GM20431 (cell line): ENCODE results near the gene OGFR.

Experiments
- in situ Hi-C: fragments of 300-500 bp; cut with MseI, MboI; formaldehyde crosslinking; loops from one replicate; pipeline ENCODE4 v1.15.0; 2020; ENCODE audit warnings: low sequenced_read_pairs; ENCODE audit not compliant: unreplicated experiment

Gene OGFR

GRCh38 chr20:62797671-62798532 lies 6.7 kb upstream of the OGFR start:
- in situ Hi-C loops, result no loop called here

- in situ Hi-C loops, result no loop called here
Observed at GRCh38 chr20:62799036-62799435, 5.6 kb upstream of the OGFR start.

- in situ Hi-C loops, result no loop called here
Observed at GRCh38 chr20:62799459-62799858, 5.2 kb upstream of the OGFR start.

- in situ Hi-C loops, result no loop called here
Observed at GRCh38 chr20:62799873-62800272, 4.8 kb upstream of the OGFR start.

- in situ Hi-C loops, result no loop called here
Observed at GRCh38 chr20:62800314-62801259, 4.0 kb upstream of the OGFR start.

- in situ Hi-C loops, result no loop called here
Observed at GRCh38 chr20:62801284-62802010, 3.2 kb upstream of the OGFR start.

- in situ Hi-C loops, result no loop called here
Observed at GRCh38 chr20:62802026-62802712, 2.5 kb upstream of the OGFR start.

GRCh38 chr20:62804021-62804626 lies 511 bp upstream of the OGFR start:
- in situ Hi-C loops, result no loop called here

GRCh38 chr20:62805155-62805710 lies 598 bp downstream of the OGFR start:
- in situ Hi-C loops, result no loop called here

- in situ Hi-C loops, result no loop called here
Observed at GRCh38 chr20:62805711-62806382, 1.2 kb downstream of the OGFR start.

- in situ Hi-C loops, result no loop called here
Observed at GRCh38 chr20:62806383-62807050, 1.9 kb downstream of the OGFR start.

GRCh38 chr20:62807444-62808210 lies 3.0 kb downstream of the OGFR start:
- in situ Hi-C loops, result no loop called here

- in situ Hi-C loops, result no loop called here
Observed at GRCh38 chr20:62808211-62808865, 3.7 kb downstream of the OGFR start.

- in situ Hi-C loops, result no loop called here
Observed at GRCh38 chr20:62809530-62810428, 5.1 kb downstream of the OGFR start.

GRCh38 chr20:62811320-62811719 lies 6.7 kb downstream of the OGFR start:
- in situ Hi-C loops, result no loop called here

GRCh38 chr20:62811720-62812119 lies 7.1 kb downstream of the OGFR start:
- in situ Hi-C loops, result no loop called here
